GM21360 (cell line): ENCODE measurements around the gene IGSF23.

ENCODE experiments used
- ATAC-seq: cut with Tn5 transposase; IDR thresholded peaks from one replicate; pipeline ENCODE4 v1.9.1; 2021; ENCODE audit warnings: mild to moderate bottlenecking, moderate library complexity; ENCODE audit not compliant: unreplicated experiment

The IGSF23 gene

DNA sequence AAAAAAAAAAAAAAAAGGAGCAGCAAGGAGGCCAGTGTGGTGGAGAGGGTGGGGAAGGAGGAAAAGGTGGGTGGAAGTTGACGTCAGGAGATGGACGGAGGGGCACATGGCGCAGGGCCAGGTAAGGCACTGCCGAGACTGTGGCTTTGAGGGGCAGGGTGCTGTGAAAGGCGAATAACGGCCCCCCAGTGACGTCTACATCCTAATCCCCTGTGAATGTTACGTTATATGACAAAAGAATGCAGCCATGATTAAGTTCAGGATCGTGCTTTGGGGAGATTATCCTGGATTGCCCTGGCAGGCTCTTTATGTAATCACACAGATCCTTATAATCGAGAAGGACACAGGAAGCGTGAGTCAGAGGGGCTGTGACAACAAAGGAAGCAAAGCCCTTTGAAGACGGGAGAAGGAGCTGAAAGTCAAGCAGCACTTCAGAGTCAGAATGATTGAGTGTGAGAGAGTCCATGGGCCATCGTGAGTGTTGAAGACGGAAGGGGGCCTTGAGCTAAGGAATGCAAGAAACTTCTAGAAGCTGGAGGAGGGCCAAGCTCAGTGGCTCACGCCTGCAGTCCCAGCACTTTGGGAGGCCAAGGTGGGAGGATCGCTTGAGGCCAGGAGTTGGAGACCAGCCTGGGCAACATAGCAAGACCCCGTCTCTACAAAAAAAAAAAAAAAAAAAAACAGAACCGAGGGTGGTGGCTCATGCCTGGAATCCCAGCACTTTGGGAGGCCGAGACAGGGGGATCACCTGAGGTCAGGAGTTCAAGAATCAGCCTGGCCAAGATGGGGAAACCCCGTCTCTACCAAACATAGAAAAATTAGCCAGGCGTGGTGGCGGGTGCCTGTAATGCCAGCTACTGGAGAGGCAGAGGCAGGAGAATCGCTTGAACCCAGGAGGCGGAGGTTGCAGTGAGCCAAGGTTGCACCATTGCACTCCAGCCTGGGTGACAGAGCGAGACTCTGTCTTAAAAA is 71.8 kb downstream of the IGSF23 start:
- no peak for ATAC-seq

DNA sequence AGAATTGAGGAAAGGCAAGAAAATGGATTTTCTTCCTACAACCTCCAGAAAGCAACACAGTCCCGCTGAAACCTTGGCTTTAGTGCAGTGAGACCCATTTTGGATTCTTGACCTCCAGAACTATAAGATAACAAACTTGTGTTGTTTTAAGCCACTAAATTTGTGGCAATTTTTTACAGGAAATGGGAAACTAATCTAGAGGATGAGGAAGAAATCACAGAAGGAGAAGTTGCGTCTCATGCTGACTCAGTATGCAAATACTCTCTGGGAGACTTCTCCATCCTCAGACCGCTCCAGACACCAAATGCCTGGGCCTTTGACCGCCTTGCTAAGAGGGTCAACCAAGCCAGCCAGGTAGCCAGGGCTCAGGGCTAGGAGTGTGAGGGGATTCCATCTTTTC is 72.5 kb downstream of the IGSF23 start:
- no peak for ATAC-seq
